Inferior parietal cortex (tissue), 1 donor: ENCODE measurements around the gene MYOF.
"Not testable (repeated sequence)": the region's sequence is repeated elsewhere in the genome, so short reads cannot be mapped to it uniquely, and the experiment has no call there.

ENCODE experiments used
- DNase-seq: peaks from one replicate; pipeline ENCODE4 v3.0.0-alpha.2; 2016; ENCODE audit errors: extremely low spot score

The MYOF gene

DNA sequence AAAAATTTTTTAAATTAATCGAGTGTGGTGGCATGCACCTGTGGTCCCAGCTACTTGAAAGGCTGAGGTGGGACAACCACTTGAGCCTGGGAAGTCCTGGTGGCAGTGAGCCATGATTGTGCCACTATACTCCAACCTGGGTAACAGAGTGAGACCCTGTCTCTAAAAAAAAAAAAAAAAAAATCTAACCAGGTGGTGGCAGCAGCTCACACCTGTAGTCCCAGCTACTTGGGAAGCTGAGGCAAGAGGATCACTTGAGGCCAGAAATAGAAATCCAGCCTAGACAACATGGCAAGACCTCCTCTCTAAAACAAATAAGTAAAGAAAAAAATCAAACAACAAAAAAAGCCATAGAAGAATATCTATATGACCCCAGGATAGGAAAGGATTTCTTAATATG, 3.6 kb upstream of the MYOF start:
- DNase-seq = no peak

DNA sequence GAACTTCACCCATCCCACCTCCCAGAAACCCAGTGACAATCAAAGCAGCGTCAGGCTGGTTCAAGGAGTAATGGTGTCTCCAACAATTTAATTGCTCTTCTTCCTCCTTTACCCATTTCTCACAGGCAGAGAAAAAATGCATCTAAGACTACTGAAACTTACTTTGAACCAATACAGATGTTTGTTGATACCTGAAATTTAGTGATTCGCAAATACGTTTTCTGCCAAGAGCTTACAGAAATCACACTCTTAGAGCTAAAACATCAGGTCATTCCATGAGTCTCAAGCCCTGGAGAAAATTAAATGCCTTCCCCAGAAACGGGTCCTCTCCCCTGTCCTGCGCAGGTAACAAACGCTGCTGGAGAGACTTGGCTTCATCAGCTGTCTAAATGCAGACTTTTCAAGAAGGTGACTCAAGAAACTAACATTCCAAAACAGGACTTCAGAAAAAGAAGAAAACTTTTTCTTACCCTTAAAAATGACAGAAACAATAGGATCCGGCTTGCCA, 443 bp downstream of the MYOF start:
- DNase-seq = no peak

DNA sequence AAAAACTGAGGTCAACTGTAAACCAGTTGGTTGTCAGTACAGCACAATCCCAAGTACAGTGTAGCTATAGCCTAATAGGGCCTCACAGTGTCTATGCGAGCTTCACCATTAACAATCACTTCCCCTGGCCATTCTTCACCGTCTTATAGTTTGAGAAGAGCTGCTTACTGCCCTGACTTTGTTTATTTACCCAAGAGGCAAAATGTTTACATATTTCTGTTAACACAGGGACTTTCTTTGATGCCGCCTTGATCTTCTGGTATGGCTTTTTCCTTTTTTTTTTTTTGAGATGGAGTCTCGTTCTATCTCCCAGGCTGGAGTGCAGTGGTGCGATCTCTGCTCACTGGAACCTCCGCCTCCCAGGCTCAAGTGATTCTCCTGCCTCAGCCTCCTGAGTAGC, 3.3 kb downstream of the MYOF start:
- DNase-seq = no peak

DNA sequence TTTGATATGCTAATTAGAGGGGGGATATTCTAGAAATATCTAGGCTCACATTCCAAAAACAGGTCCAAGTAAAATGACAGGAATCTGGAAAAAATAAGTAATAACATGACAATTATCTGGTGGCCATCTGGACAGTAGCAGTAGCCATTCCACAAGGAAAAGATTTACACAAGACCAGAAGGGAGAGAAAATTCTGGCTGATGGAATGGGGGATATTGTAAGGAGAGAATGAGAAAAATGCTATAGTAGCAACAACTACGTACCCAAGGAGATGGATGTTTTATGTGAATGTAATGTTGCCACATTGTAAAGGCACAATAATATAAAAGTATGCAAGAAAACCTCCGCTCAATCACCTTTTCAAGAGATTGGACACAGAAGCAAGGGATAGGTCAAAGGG, 5.4 kb downstream of the MYOF start:
- DNase-seq = no peak

DNA sequence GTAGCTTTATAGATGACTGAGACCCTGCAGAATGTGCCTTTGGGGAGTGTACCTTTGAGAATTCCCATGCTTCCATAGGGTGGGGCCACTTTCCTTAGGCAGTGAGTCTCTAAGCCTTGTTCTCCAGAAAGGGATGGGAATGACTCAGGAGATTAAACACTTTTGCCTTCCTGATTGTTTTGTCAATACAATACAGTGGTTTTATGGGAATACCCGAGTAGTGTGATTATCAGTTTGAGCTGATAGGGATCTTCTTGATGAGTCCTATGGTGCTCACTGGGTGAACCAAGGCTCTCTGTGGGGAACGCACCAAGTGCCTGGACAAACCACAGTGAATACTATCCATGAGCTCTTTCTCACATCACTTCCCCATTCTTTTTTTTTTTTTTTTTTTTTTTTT, 6.3 kb downstream of the MYOF start:
- no peak for DNase-seq

DNA sequence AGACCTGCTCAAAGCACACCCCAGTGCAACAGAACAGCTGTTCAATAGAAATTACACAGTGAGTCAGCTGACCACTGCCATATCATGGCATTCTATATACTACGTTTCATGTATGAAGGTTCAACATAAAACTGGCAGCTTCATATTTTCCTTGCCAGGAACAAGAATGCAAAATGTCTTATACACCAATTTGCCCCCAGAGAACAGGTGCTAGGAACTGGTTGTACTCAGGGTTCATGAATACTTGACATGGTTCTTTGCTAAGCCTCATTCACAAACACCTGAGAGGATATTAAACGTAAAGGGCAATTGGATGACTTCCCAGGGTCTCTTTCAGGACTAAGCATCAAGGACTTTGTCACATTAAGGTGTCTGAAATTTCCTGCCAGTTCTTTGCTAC, 6.9 kb downstream of the MYOF start:
- no peak for DNase-seq

DNA sequence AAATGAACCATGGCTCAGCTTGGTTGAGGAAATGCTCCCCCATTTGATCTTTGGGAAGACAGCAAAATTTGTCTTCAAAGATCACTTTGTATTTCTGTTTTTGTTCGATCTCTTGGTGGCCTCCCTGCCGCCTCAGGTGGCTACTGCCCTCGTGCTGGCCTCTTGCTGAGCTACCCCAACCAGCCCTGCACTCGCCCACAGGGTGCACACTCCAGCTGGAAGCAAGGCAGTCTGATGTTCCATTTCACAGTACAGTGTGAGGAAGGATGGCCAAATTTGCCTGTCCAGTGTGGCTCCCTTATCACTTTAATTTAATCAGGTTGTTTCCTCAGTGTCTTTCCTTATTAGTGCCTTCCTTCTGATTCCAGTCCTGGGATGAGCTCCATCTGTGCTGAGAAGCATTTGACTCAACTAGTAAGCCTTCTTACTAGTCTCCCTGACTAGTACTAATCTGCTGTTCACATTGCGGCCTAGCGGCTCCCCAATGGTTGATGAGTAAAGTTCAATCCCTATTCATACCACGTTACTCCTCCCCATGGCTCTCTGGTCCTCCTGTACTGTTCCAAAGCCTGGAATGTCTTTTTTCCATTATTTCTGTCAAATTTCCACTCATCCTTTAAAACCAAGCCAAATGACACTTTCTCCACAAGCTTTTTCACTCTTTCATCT, 8.2 kb downstream of the MYOF start:
- no peak for DNase-seq

DNA sequence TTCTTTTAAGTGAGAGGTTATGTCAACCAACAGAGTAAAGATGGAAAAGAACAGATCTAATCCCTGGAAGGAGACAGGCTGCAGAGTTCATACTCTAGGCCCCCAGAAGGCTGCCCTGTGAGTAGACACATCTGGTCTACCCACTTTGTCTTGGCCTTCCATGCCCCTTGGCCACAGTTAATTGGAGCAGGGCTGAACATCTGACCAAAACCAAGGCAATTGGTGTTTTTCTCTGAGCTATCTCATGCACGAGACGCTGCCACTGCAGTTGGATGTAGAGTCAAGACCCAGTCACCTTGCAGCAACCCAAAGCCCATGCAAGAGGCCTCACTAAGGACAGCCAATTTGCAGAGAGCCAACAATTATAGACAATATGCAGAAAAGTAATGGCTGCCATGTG, 9.0 kb downstream of the MYOF start:
- DNase-seq = no peak

DNA sequence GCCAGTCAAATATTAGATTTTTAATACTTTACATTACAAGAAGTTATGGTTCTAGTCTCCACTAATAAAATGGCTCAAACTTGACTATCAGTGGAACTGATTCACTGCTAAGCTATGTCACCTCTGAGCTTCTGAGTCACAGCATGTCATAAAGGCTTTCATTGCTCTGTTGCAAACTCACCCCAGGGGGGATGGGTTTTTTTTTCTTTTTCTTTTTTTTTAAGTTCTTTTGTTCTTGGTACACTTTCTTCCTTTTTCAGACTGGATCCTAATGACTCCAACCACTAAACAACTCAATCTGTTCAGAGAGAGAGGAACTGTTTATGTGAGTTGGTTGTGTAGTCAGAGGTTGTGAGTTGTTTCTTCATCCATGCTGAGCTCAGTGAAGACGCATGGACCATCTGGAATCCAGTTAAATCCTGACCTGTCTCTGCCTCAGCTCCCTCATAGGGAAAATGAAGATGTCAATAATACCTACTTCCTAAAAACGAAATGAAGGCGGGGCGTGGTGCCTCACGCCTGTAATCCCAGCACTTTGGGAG, 11.0 kb downstream of the MYOF start:
- no peak for DNase-seq

DNA sequence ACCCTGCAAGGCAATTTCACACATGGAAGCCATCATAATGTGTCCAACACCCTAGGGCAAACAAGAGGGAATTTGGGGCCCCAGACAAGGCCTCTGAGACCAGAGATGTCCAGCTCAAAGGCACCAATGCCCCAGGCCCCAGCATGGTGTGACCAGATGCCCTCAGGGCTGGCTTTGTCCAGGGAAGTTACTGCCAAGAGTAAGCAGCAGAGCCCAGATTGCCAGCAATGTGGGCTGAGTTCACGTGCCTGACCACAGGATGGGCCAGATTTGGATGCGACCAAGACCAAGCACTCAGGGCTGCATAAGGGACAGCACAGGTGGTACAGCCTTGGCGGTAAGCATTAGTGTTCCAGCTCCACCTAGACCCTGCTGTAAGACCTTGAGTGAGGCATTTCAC, 12.7 kb downstream of the MYOF start:
- DNase-seq = no peak

DNA sequence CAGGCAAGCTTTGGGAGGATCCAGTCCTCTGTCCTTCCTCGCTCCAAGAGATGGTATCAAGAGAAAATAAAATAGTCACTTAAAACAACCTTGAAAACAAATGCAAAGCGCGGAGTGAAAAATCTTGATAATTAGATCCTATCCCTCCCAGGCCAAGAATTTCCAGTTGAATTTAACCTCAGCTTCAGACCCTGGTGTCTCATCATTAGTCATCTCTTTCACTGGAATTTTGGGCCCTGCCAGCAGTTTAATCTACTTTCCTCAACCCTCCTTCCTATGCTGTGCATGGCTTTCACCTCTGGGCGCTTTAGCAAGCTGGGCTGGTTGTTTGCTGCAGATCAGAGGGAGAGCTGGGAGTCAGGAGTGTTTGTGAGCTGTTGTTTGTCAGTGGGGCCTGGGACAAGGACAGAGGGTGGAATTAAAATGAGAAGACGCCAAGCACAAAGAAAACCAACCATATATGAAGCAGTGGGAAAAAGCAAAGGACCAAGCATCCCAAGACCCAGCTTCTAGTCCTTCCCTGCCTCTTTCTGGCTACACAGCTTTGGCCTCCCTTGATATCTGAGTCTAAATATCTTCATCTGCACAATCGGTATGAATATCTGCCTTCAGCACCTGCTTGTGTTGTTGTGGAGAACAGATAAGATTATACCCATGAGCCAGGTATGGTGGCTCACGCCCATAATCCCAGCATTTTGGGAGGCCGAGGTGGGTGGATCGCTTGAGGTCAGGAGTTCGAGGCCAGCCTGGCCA, 13.5 kb downstream of the MYOF start:
- DNase-seq = no peak

DNA sequence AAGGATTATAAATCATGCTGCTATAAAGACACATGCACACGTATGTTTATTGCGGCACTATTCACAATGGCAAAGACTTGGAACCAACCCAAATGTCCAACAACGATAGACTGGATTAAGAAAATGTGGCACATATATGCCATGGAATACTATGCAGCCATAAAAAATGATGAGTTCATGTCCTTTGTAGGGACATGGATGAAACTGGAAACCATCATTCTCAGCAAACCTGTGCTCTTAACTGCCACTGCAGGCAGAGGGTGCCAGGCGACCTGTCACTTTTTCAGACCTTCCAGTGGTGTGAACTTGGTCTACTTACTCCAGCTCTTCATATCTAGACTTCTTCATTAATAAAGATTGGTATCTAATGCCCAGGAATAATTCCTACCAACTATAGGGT, 14.5 kb downstream of the MYOF start:
- not testable (repeated sequence) for DNase-seq

DNA sequence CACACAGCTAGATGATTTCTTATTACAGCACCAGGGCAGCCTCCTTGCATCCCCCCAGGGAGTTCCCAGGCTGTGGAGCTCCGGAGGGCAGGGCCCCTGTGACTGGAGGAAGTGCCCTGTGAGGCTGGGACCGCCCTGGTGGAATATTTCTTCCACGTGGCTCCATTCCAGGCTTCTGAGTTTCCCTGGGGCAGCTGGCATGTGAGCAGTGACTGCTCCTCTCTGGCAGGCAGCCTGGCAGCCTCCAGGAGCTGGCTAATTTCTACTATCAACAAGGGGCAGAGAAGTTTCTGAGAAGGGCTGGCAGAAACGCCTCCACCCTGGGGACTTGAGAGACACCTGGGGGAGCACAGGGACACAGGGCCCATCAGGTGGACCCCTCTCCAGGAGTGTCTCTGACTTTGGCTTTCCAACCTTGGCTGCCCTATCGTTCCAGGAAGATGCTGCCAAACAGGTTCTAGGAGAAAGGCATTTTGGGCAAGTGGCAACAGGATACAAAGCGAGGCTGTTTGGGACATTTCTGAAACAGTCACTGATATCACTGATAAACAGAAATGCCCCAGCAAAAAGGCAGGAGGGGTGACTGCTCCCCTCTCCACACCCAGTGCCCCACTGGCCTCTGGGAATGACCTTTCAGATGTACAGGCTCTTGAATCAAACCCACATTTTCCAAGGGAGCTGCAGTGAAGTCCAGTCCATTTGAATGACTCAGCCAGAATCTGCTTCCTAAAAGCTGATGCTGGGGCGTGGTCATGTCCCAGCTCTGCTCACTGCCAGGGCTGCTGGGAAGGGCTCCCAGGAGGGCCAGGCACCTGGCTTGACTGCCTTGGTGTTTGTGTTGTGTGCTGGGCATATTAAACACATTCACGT, 16.1 kb downstream of the MYOF start:
- DNase-seq = no peak

DNA sequence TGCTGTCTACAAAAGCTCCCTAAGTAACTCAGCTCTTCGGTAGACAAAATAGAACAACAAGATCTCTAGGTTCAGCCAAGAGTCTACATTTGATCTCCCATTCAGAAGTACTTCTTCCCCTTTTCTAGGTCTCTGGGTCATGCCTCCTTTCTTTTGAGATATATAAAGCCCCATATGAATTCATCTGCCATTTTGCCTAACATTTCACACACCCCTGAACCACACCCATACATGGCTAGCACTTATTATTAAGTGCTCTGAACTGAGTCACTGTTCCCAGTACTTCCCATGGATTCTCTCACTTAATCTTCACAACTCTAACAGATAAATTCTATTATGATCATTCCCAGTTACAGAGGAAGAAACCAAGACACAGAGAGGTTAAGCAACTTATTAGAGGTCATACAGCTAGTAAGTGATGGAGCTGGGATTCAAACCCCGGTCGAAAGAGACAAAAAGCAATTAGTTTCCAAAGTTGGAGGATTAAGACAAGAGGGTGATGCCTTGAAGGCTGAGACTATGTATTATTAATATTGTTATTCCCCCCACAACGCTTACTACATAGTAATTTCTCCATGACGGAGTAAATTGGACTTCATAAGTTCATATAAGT, 17.3 kb downstream of the MYOF start:
- DNase-seq = no peak

DNA sequence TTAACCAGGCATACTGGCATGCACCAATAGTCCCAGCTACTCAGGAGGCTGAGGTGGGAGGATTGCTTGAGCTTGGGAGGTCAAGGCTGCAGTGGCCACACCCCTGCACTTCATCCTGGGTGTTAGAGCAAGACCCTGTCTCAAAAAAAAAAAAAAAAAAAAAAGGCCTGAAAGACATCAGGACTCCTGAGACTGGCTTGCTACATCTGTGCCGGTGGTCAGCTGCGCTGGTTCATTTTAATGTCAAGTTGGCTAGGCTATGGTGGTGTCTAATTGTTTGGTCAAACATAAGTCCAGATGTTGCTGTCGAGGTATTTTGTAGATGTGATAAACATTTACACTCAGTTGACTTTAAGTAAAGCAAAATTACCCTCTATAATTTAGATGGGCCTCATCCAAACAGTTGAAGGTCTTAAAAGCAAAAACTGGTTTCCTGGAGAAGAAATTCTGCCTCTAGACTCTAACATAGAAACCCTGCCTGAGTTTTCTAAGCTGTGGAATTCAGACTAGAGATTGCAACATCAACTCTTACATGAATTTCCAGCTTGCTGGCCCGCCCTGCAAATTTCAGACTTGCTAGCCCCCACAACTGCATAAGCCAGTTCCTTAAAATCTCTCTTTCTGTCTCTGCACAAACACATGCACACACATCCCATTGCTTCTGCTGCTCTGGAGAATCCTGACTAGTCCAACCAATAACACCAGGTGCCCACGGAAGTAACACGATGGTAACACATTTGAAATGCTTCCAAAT, 18.2 kb downstream of the MYOF start:
- DNase-seq = no peak

DNA sequence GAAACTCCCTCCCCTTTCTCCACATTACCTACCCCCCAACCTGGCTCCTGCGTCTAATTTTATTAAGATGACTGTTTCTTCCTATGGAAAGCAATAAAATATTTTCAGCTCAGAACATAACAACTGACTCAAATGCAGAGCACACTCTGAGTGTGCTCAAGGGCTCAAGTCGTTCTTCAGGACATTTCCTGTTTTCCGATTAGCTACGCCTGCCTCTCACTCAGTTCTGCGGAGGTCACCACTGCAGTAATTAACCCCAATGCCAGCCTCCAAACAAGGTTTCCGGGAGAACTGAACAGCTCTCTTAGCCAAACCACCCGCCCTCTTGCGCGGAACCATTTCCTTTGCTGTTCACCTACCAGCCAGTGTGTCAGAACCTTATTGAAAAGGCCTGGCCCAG, 19.3 kb downstream of the MYOF start:
- no peak for DNase-seq

DNA sequence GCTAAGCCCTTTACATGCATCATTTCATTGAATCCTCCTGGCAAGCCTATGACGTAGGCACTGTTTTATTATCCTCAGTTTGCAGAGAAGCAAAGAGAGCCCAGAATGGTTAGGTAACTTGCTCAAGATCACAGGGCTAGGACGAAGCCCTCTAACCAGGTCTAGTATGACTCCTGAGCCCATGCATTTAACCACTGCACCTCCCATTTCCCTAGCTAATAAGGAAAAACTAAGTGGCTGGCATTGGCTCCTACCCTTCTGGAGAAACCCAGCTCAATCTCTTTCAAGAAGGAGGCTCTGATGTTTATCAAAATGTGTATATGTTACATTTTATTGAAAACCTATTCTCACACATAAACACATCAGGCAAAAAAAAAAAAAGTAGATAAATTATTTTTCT, 19.8 kb downstream of the MYOF start:
- DNase-seq = no peak

DNA sequence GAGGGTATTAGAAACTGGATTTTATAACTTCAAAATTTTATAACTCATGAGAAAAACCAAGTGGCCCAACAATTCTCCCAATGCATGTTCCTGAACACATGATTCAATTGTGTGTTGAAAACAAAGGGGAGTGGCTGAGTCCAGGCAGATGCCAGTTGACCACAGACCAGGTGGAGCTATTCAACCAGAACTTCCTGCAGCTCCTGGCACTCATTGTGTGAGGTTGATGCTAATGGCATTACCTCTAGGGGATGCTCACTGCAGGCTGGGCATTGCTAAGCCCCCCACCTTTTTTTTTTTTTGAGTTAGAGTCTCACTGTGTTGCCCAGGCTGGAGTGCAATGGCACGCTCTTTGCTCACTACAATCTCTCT, 20.3 kb downstream of the MYOF start:
- DNase-seq = no peak

DNA sequence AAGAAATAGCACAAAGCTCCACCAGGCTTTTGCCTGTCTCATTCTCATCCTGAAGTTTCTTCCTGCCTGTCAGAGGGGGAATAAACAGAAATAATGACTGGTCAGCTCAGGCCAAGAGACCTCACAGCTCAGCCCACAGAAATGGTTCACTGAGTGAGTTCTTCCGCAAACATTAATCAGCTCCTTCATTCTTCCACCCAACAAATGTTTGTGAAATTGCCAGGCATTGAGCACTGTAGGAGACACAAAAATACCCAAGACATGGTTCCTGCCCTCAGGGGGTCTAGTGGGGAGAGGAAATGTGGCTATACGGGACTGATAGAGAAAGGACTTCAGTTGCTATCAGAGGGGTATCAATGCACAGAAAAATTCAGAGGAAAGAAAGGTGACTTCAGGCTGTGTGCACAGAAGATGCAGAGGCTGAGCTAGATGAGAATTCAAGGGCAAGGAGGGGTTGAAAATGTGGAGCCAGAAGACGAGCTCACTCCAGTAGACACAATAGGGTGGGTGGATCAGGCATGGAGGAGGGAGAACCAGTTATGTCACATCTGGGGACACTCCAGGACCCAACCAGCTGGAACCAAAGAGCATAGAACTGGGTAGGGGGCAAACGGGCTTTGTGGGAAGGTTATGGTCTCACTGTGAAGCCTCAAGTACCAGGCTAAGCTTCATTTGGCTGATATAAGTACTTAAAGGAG, 20.9 kb downstream of the MYOF start:
- no peak for DNase-seq

DNA sequence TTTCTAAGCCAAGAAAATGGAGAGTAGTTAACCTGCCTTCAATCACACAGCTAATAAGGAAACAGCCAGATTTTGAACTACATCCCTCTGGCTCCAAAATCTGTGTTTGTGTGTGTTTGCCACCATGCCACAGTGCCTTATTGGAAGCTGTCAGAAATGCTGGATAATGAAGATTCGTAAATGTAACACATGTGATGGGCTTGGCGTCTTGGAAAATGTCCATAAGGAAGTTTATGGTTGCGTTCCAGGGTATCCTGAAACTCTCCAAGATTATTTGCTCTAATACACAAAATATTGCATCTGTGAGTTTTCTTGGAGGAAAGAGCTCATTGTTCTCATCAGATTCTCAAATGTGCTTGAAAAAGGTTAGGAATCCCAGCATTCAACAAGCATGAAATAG, 22.7 kb downstream of the MYOF start:
- no peak for DNase-seq
